IMR-90 (cell line): ENCODE data around the gene RPP21. TPM values are rescaled to one million over a fixed set of nuclear protein-coding genes. Genes with fewer than 3 reads are reported as not detected.

Source experiments
- ATAC-seq: fragments of 200-7000 bp; cut with Tn5 transposase; 2 replicates; pipeline ENCODE4 v1.9.1; 2020; ENCODE audit warnings: low read depth, mild to moderate bottlenecking, moderate library complexity
- BruUV-seq: library from RNA; stranded (reverse); fragments of 400-500 nt; replicated peaks from 2 replicates; lab custom pipeline; 2021; lab: Mats Ljungman, UMichigan
- CTCF ChIA-PET: fragments of 300-600 bp; formaldehyde crosslinking; extraction: SDS; loops from one replicate; lab custom pipeline; 2021; ENCODE audit warnings: antibody characterized with exemption; lab: Yijun Ruan, JAX
- POLR2A ChIA-PET: fragments of 300-600 bp; sonication (Branson Sonifier 250); formaldehyde crosslinking; loops from one replicate; lab custom pipeline; 2022; ENCODE audit warnings: antibody characterized with exemption; ENCODE audit not compliant: unreplicated experiment; lab: Charles Lee
- DNase-seq: peaks from one replicate; pipeline ENCODE4 v3.0.0; 2013
- H2AFZ ChIP-seq: replicated peaks from 2 replicates; pipeline ENCODE3; 2013; ENCODE audit warnings: low read length, mild to moderate bottlenecking; ENCODE audit not compliant: poor library complexity
- H2AK5ac ChIP-seq: 2 replicates; pipeline ENCODE4 v1.6.1; 2013; ENCODE audit warnings: low read depth, low read length, inconsistent platforms
- H2AK9ac ChIP-seq: replicated peaks from 2 replicates; pipeline ENCODE3; 2013; ENCODE audit warnings: mild to moderate bottlenecking, low read depth, low read length, moderate library complexity; ENCODE audit not compliant: poor library complexity
- H2BK120ac ChIP-seq: 2 replicates; pipeline ENCODE4 v1.6.1; 2013; ENCODE audit warnings: low read depth, low read length, inconsistent platforms
- H2BK15ac ChIP-seq: 3 replicates; pipeline ENCODE4 v1.6.1; 2013; ENCODE audit warnings: low read depth, low read length, inconsistent platforms
- H2BK20ac ChIP-seq: 2 replicates; pipeline ENCODE4 v1.6.1; 2013; ENCODE audit warnings: low read depth, mild to moderate bottlenecking, inconsistent platforms, low read length, moderate library complexity
- H2BK5ac ChIP-seq: 2 replicates; pipeline ENCODE4 v1.6.1; 2013; ENCODE audit warnings: mild to moderate bottlenecking, low read depth, low read length, inconsistent platforms; ENCODE audit not compliant: poor library complexity, severe bottlenecking
- H3K14ac ChIP-seq: replicated peaks from 2 replicates; pipeline ENCODE4 v1.6.1; 2013; ENCODE audit warnings: low read depth, low read length, inconsistent platforms
- H3K18ac ChIP-seq: 2 replicates; pipeline ENCODE4 v1.6.1; 2013; ENCODE audit warnings: low read depth, low read length, control low read depth
- H3K23ac ChIP-seq: 2 replicates; pipeline ENCODE4 v1.6.1; 2013; ENCODE audit warnings: low read depth, low read length, inconsistent platforms
- H3K27ac ChIP-seq: 2 replicates; pipeline ENCODE4 v1.5.1; 2013; ENCODE audit warnings: mild to moderate bottlenecking, control low read depth, low read length; ENCODE audit not compliant: insufficient read depth
- H3K27me3 ChIP-seq: 2 replicates; pipeline ENCODE4 v1.6.1; 2013; ENCODE audit warnings: low read length; ENCODE audit not compliant: control insufficient read depth, insufficient read depth
- H3K36me3 ChIP-seq: 2 replicates; pipeline ENCODE4 v1.6.1; 2013; ENCODE audit warnings: low read length, mixed read lengths; ENCODE audit not compliant: control insufficient read depth, insufficient read depth
- H3K4ac ChIP-seq: 2 replicates; pipeline ENCODE4 v1.6.1; 2013; ENCODE audit warnings: low read depth, low read length, inconsistent platforms
- H3K4me1 ChIP-seq: 2 replicates; pipeline ENCODE4 v1.6.1; 2013; ENCODE audit warnings: low read length, mixed read lengths; ENCODE audit not compliant: control insufficient read depth, insufficient read depth
- H3K4me2 ChIP-seq: 2 replicates; pipeline ENCODE4 v1.6.1; 2013; ENCODE audit warnings: low read depth, mild to moderate bottlenecking, control low read depth, low read length, moderate library complexity
- H3K4me3 ChIP-seq: 2 replicates; pipeline ENCODE4 v1.5.1; 2013; ENCODE audit warnings: low read depth, mild to moderate bottlenecking, control low read depth, low read length, moderate library complexity; ENCODE audit not compliant: insufficient read depth
- H3K56ac ChIP-seq: 2 replicates; pipeline ENCODE4 v1.6.1; 2013; ENCODE audit warnings: low read length, inconsistent platforms; ENCODE audit not compliant: insufficient read depth; ENCODE audit errors: extremely low read depth
- H3K79me1 ChIP-seq, 2 experiments: 2 replicates each; pipeline ENCODE4 v1.6.1; 2013; ENCODE audit warnings: low read length in 2 of 2, inconsistent platforms in 1 of 2, low read depth in 1 of 2
- H3K9ac ChIP-seq: 2 replicates; pipeline ENCODE4 v1.6.1; 2013; ENCODE audit warnings: low read depth, low read length, control low read depth
- H3K9me1 ChIP-seq: 2 replicates; pipeline ENCODE4 v1.6.1; 2013; ENCODE audit warnings: low read length, inconsistent platforms; ENCODE audit not compliant: insufficient read depth
- H3K9me3 ChIP-seq: 2 replicates; pipeline ENCODE4 v1.6.1; 2013; ENCODE audit warnings: low read length; ENCODE audit not compliant: control insufficient read depth, insufficient read depth
- H4K20me1 ChIP-seq: 2 replicates; pipeline ENCODE4 v1.6.1; 2013; ENCODE audit warnings: low read length, inconsistent platforms; ENCODE audit not compliant: insufficient read depth
- H4K5ac ChIP-seq: 2 replicates; pipeline ENCODE4 v1.6.1; 2013; ENCODE audit warnings: mild to moderate bottlenecking, low read depth, low read length, control low read depth
- H4K8ac ChIP-seq, 2 experiments: 2 replicates each; pipeline ENCODE4 v1.6.1; 2013; ENCODE audit warnings: low read depth in 2 of 2, low read length in 2 of 2, control low read depth in 1 of 2, inconsistent platforms in 1 of 2
- H4K91ac ChIP-seq: 2 replicates; pipeline ENCODE4 v1.6.1; 2013; ENCODE audit warnings: low read depth, low read length, inconsistent platforms; ENCODE audit not compliant: insufficient read depth
- BHLHE40 ChIP-seq: fragments of 150-350 bp; IDR thresholded peaks from 2 replicates; pipeline ENCODE4 v1.6.1; 2016; ENCODE audit warnings: mild to moderate bottlenecking, low read depth, low read length
- CEBPB ChIP-seq: IDR thresholded peaks from 2 replicates; pipeline ENCODE4 v1.6.1; 2012; ENCODE audit warnings: low read depth, low read length, improper control_type of control experiment
- FOS ChIP-seq: fragments of 150-350 bp; IDR thresholded peaks from 2 replicates; pipeline ENCODE4 v1.6.1; 2016; ENCODE audit warnings: low read depth, low read length
- MAFK ChIP-seq: IDR thresholded peaks from 2 replicates; pipeline ENCODE4 v1.6.1; 2012; ENCODE audit warnings: low read depth, low read length, improper control_type of control experiment
- MAZ ChIP-seq: IDR thresholded peaks from 2 replicates; pipeline ENCODE4 v1.6.1; 2012; ENCODE audit warnings: low read depth, mild to moderate bottlenecking, low read length, improper control_type of control experiment, moderate library complexity, borderline replicate concordance
- MXI1 ChIP-seq: IDR thresholded peaks from 2 replicates; pipeline ENCODE4 v1.6.1; 2012; ENCODE audit warnings: low read depth, mild to moderate bottlenecking, low read length, moderate library complexity, borderline replicate concordance
- NFE2L2 ChIP-seq: fragments of 150-350 bp; IDR thresholded peaks from 2 replicates; pipeline ENCODE4 v1.6.1; 2016; ENCODE audit warnings: low read depth, mild to moderate bottlenecking, low read length
- RAD21 ChIP-seq: IDR thresholded peaks from 2 replicates; pipeline ENCODE4 v1.6.1; 2012; ENCODE audit warnings: low read length, improper control_type of control experiment
- RCOR1 ChIP-seq: IDR thresholded peaks from 2 replicates; pipeline ENCODE4 v1.6.1; 2012; ENCODE audit warnings: mild to moderate bottlenecking, low read length, improper control_type of control experiment; ENCODE audit not compliant: insufficient replicate concordance
- RFX5 ChIP-seq: IDR thresholded peaks from 2 replicates; pipeline ENCODE4 v1.8.0; 2012; ENCODE audit warnings: low read depth, mild to moderate bottlenecking, low read length, moderate library complexity
- USF2 ChIP-seq: fragments of 150-350 bp; IDR thresholded peaks from 2 replicates; pipeline ENCODE4 v1.6.1; 2017; ENCODE audit warnings: mild to moderate bottlenecking, antibody characterized with exemption, low read length, low read depth
- WGBS, 2 experiments: methylation state at CpG; one replicate each; pipeline versions ENCODE4 v1.1.5 to v1.1.7; 2013; ENCODE audit warnings: missing lambda C conversion rate in 2 of 2; ENCODE audit not compliant: insufficient read length in 1 of 2; ENCODE audit errors: extremely low coverage in 2 of 2; 5-methylcytosine and 5-hydroxymethylcytosine counted together
- dilution Hi-C: fragments of 300-500 bp; cut with HindIII; formaldehyde crosslinking; loops from one replicate; pipeline ENCODE4 v1.14.3; 2018; ENCODE audit warnings: low sequenced_read_pairs; ENCODE audit not compliant: unreplicated experiment
- in situ Hi-C: fragments of 300-500 bp; cut with MboI; formaldehyde crosslinking; loops from 3 replicates; pipeline ENCODE4 v1.14.3; 2019; ENCODE audit warnings: low sequenced_read_pairs, inconsistent platforms, mixed read lengths
- intact Hi-C: fragments of 100-400 bp; cut with micrococcal nuclease; formaldehyde crosslinking; loops from 2 replicates; pipeline ENCODE4 v1.10.0; 2022
- polyA plus RNA-seq, 3 experiments: library from polyadenylated mRNA; depleted of rRNA; stranded (reverse); fragments of >200 nt; gene quantifications; 2 replicates each; pipeline ENCODE4 v1.2.3, GENCODE V29; 2012; ENCODE audit warnings: low replicate concordance in 1 of 3
- total RNA-seq: library from RNA; depleted of rRNA; stranded (reverse); fragments of >200 nt; gene quantifications from 2 replicates; pipeline ENCODE4 v1.2.3, GENCODE V29; 2012

RPP21 gene
- total and polyA plus RNA-seq, 2 of the 4 experiments (the other 2 are of a cell fraction): 28.9 to 79.1 TPM

- Histone ChIP-seq H3K27ac (no peak overlapping the region), H3K9me3 (no peaks in the 10 kb centered on the region), H3K36me3 (no peaks in the 10 kb centered on the region), H2BK20ac (no peak overlapping the region), H2BK5ac (no peak overlapping the region), H3K14ac (no peak overlapping the region), H3K4me3 (no peak overlapping the region), H2AFZ (no peak overlapping the region), H3K9me1 (no peaks in the 10 kb centered on the region), H3K27me3 (peaks cover 51% of the 10 kb centered on the region), H3K9ac (no peak overlapping the region), H4K8ac (no peak overlapping the region), H3K18ac (no peak overlapping the region), H2BK15ac (no peak overlapping the region), H3K56ac (no peak overlapping the region), H2BK120ac (no peak overlapping the region), H4K5ac (no peak overlapping the region), H3K79me1 (no peaks in the 10 kb centered on the region), H3K4me1 (no peaks in the 10 kb centered on the region), H2AK9ac (no peak overlapping the region), H4K91ac (no peak overlapping the region), H3K23ac (no peak overlapping the region), H4K20me1 (no peaks in the 10 kb centered on the region), H2AK5ac (no peak overlapping the region), H3K4ac (no peak overlapping the region), H3K4me2 (no peak overlapping the region)
- no TSS peak for BruUV-seq
- ATAC-seq (no peak), DNase-seq (no peak)
- dilution Hi-C loops (no loop called here), intact Hi-C loops (loop anchor here (2.0 kb wide), 1 partner anchor 96 kb away; no protein-coding TSS in a partner anchor), in situ Hi-C loops (no loop called here)
- WGBS, 2 experiments: no CpG with 5 or more reads among the region's 1 CpG
- TF ChIP-seq RCOR1 (no peak), NFE2L2 (no peak), FOS (no peak), BHLHE40 (no peak), RFX5 (no peak), MAFK (no peak), MXI1 (no peak), RAD21 (no peak), MAZ (no peak), CEBPB (no peak), USF2 (no peak)
- POLR2A ChIA-PET: no interaction called here
- CTCF ChIA-PET: no interaction called here
Observed at GRCh38 chr6:30356536-30356935, 11.6 kb downstream of the RPP21 start.
